GM19395 (cell line): ENCODE results near the gene CAVIN1.
"Not testable (repeated sequence)": the region's sequence is repeated elsewhere in the genome, so short reads cannot be mapped to it uniquely, and the experiment has no call there.

Experiments
- ATAC-seq: cut with Tn5 transposase; IDR thresholded peaks from one replicate; pipeline ENCODE4 v1.9.1; 2021; ENCODE audit warnings: mild to moderate bottlenecking, moderate library complexity; ENCODE audit not compliant: unreplicated experiment

Gene CAVIN1, protein sequence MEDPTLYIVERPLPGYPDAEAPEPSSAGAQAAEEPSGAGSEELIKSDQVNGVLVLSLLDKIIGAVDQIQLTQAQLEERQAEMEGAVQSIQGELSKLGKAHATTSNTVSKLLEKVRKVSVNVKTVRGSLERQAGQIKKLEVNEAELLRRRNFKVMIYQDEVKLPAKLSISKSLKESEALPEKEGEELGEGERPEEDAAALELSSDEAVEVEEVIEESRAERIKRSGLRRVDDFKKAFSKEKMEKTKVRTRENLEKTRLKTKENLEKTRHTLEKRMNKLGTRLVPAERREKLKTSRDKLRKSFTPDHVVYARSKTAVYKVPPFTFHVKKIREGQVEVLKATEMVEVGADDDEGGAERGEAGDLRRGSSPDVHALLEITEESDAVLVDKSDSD

DNA sequence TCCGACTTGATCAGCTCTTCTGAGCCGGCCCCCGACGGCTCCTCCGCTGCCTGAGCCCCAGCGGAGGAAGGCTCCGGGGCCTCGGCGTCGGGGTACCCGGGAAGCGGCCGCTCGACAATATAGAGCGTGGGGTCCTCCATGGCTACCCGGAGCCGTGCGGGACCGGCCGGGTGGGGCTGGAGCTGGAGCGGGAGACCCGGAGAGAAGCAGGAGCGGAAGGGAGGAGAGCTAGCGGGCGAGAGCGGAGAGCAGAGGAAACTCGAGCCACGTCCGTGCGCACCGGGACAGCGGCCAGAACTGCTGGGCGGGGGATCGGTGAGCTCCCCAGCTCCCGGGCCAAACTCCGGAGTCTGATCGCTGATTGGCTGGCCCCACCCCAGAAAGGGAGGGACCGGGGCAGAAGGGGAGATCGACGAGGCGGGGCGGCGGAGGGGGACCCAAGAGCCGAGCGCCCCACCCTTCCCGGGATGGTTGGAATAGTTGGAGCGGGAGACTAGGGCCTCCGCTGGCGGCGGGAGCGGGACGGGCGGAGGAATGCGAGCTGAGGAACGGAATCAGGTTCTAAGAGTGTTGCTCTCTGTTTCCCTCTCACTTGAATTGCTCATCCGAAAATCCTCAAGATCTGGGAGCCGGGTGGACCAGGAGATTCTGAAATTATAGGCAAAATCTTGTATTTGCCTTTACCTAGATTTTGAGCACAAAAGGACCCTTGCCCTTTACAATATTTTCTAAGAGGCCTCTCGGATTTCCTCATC lies at the start of gene CAVIN1:
Gene CAVIN1 (minus strand): TSS at position 299 of the 755 bp plus-strand sequence. CDS start 159 bp downstream, at position 140.
- ATAC-seq: no peak

DNA sequence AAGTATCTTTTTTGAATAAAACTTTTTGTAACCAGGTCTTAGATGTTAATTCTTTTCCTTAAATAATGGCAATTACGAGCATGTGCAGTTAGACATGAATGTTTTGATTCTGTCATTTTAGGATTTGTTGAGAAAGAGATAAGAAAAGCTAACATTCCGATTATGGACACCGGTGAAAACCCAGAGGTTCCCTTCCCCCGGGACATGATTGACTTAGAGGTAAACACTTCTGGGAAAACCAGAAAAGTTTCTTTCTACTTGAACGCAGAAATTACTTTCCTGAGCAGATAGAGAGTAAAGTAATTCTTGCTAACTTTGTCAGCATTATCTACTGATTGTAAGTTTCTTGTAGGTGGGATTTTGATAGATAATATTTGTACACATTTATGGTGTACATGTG lies 44.8 kb upstream of the CAVIN1 start:
- ATAC-seq: no peak

DNA sequence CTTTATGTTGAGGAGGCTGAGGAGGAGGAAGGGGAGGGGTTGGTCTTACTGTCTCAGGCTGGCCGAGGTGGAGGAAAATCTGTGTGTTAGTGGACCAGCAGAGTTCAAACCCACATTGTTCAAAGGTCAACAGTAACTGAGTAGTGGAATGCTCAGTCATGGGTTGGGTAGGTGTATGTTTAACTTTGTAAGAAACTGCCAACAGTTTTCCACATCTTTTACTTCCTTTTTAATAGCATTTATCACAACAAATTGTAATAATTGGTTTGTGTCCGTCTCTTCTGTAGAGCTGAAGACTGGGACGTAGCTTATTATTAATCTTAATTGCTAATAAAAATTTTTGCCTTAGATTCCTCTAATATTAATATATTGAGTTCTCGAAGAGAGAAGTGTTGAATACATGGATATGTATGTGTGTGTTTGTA lies 40.9 kb upstream of the CAVIN1 start:
- no peak for ATAC-seq

DNA sequence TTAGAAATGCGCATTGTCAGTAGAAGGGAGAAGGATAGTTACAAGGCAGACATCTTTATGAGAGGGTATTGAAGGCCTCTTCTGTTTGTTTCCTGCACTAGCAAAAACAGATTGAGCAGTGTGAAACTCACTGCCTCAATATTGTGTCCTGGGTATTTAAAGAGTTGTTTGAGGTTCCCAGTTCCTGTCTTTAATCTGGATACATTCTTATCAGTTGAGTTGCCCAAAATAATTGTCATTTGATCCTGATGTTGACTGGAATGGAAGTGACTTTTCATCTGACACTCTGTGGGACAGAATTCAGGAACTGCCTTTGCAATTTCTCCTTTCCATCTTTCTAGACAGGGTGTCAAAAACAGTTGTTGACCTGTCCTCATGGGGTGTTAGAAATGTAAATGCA lies 37.3 kb upstream of the CAVIN1 start:
- no peak for ATAC-seq

DNA sequence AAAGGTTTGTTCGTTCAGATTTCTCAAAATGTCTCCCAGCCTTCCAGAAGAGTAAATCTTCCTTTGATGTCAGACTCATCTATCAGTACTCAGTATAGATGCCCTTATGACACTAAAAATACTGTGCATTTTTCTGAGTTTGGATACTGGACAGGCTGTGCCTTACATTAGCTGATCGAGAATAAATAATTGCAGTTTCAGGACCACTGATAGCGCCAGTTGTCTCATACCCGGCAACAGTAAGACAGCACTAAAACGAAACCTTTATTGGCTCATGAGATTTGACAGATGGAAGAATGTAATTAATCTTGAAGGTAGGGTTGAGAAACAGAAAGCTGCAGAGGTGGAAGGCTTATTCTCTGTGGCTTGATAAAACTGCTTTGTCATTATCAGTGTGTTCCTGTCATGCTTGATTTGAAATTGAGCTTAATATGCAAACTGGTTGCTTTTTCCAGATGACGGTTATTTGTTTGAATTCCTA lies 36.8 kb upstream of the CAVIN1 start:
- ATAC-seq: no peak

DNA sequence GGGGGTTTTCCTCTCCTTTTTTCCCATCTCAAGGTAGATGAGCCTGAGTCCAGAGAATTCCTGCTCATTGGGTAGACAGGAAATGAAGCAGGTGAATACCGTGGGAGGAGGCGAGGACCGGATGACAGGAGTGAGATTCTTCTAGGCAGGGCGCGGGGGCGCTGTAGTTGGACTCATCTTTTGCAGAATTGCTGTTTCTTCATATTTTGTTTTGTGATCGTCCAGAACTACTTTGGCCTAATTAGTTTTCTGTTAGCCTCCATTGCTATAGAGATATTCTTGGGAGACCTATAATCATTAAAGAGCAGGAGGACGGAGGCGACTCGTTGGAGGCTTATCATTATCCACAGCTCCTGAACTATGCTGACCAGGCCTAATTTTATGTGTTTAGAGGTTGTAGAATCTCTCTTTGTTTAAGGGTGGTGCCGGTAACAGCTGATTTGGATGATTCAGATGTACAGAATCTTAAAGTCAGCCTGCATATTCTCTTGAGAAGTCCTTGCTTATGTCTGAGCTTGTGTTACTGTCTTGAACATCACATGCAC lies 36.3 kb upstream of the CAVIN1 start:
- ATAC-seq: no peak

DNA sequence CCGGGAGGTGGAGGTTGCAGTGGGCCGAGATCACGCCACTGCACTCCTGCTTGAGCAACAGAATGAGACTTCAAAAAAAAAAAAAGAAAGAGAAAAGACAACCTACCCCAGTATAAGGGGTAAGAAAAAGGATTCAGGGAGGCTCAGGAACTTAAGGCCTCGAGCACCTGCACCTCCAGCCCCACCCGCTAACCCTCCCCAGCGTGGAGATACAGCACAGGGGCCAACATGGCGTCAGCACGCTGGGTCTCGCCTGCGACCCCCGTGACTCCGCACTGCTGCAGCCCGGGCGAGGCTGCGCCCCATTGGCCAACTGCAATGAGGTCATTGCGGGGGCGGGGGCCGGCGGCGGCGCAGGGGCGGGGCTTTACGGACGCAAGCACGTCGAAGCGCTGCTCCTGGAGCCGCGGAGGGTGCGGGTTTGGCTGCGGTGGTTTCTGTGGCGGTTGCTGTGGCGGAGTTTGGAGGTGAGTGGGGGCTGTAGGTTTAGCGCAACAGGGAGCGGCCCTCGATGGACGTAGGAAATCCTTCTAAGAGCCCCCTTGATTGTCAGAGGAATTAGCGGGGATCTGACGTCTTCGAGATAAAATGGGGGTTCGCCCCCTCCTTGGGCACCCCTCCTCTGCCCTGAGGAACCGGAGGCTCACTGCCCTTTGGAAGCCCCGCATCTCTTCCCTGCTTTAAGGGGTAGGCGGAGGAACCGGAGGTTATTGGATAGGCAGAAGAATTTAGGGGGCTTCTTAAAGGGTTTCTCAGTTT lies 35.6 kb upstream of the CAVIN1 start, which contains the start of gene ATP6V0A1:
Gene ATP6V0A1 (plus strand): TSS at position 382 of the 759 bp plus-strand sequence. CDS start 2,017 bp downstream, outside the sequence.
- peak; percentile 60 for ATAC-seq

DNA sequence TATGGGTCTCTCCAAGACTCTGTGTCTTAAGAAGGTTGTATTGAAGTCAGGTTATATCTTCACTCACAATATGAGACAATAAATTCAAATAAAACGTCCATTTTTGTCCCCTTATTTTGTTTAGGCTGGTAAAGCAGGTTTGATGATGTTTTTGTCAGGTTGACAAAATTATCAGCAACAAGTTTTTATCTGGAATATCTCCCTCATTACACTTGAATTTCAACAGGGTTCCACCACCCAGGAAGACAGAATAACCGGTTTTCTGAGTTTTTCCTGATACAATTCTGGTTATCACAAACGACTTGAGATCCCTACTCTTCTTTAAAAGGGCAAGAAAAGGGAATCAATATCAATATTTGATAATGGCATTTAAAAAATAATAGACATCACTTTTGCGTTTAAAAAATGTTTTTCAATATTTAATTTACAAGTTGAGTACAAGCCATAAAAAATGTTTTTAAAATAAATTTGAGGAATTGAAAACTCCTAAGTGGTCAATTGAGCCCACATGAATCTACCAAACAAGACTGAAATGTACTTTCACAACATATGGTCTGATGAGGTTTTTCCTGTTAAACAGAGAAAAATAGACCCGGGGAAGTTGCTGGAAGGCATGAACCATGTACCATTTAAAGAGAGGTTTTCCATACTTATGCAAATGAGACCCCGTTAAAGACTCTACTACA lies 34.2 kb upstream of the CAVIN1 start:
- no peak for ATAC-seq

DNA sequence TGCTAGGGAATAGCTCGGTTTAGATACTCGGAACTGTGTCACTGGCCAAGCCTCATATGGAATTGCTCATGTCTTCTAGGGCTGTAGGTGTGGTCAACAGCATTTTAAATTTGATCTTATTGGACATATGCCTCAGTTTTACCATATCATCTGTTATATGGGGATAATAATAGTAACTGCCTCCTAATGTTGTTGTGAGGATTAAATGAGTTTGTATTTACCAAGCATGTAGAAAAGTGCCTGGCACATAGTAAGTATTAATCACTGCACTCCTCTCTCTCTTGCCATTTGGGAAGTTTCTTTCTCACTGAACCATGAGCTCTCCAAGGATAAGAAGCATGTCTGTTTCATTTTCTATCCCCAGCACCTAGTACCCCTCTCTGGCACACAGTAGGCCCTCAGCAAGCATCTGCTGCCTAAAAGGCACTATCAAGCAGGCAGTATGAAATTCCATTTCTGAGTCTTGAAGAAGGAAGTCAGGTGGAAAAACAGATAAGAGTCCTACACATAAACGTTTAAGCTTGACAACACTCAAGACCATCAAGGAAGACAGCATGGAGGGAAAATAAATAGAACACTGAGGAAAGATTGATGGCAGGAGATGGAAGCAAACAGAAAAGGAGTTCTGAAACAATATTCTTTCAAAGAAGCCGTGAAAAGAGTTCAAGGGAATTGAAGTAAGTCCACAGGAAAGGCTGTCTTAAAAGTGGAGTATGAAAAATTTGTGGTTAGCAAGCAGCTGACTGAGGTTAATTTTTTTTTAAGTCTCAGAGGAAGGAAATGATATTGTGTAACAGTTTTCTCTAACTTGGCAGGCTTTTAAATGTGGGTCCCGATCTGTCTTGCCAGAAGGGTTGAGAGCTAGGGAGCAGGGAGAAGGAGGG lies 33.4 kb upstream of the CAVIN1 start:
- no peak for ATAC-seq

DNA sequence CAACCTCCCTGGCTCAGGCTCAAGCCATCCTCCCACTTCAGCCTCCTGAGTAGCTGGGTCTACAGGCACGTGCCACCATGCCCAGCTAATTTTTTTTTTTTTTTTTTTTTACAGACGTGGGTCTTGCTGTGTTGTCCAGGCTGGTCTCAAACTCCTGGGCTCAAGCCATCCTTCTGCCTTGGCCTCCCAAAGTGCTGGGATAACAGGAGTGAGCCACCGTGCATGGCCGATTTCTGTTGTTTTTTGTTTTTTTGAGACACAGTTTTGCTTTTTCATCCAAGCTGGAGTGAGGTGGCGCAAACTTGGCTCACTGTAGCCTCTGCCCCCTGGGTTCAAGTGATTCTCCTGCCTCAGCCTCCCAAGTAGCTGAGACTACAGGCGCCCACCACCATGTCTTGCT lies 31.9 kb upstream of the CAVIN1 start:
- ATAC-seq: not testable (repeated sequence)

DNA sequence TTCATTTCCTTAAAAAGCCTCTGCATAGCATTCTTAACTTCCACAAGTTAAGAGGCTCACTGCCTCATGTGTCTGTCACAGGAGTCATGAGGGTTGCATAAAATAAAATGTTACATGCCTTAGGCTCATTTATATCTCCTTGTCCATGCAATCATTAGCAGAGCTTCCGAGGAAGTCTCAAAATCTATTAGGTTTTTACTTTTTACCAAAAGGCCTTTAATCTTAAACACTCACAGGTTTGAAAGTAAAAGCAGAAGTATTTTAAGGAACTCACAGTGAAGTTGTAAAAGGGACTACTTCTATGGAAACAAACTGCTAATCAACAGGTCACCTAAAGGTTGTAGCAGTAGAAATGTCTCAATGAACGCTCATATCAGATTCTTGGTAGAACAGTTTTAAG lies 30.4 kb upstream of the CAVIN1 start:
- no peak for ATAC-seq

DNA sequence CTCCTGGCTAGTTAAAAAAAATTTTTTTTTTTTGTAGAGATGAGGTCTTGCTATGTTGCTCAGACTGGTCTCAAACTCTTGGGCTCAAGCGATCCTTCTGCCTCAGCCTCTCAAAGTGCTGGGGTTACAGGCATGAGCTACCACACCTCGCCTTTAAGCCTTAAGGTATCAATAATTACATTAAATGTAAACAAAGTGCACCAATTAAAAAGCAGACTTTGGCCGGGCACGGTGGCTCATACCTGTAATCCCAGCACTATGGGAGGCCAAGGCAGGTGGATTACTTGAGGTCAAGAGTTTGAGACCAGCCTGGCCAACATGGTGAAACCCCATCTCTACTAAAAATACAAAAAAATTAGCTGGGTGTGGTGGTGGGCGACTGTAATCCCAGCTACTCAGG lies 28.2 kb upstream of the CAVIN1 start:
- not testable (repeated sequence) for ATAC-seq

DNA sequence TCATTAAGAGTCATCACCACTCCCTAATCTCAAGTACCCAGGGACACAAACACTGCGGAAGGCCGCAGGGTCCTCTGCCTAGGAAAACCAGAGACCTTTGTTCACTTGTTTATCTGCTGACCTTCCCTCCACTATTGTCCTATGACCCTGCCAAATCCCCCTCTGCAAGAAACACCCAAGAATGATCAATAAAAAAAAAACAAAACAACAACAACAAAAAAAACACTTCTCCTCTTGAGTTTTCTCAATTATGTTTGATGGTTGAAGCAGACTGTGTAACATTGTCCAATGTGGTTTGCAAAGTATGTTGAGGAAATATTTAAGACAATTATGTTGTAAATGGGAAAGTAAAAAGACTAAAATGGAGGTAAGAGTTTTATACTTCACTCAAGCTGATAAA lies 26.8 kb upstream of the CAVIN1 start:
- ATAC-seq: not testable (repeated sequence)

DNA sequence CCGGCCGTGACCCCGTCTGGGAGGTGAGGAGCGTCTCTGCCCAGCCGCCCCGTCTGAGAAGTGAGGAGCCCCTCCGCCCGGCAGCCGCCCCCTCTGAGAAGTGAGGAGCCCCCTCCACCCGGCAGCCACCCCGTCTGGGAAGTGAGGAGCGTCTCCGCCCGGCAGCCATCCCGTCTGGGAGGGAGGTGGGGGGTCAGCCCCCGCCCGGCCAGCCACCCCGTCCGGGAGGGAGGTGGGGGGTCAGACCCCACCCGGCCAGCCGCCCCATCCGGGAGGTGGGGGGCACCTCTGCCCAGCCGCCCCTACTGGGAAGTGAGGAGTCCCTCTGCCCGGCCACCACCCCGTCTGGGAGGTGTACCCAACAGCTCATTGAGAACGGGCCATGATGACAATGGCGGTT lies 26.1 kb upstream of the CAVIN1 start:
- ATAC-seq: not testable (repeated sequence)

DNA sequence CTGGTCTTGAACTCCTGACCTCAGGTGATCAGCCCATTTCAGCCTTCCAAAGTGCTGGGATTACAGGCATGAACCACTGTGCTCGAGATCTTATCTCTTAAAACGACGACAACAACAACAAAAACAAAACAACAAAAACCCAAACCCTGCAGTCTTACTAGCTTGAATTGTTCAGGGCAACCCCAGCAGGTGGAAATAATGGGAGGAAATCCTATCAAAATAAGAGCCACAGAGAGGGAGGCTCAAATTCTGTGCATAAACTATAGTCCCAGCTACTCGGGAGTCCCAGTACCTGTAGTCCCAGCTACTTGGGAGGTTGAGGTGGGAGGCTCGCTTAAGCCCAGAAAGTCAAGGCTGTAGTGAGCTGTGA lies 19.1 kb upstream of the CAVIN1 start:
- ATAC-seq: no peak

DNA sequence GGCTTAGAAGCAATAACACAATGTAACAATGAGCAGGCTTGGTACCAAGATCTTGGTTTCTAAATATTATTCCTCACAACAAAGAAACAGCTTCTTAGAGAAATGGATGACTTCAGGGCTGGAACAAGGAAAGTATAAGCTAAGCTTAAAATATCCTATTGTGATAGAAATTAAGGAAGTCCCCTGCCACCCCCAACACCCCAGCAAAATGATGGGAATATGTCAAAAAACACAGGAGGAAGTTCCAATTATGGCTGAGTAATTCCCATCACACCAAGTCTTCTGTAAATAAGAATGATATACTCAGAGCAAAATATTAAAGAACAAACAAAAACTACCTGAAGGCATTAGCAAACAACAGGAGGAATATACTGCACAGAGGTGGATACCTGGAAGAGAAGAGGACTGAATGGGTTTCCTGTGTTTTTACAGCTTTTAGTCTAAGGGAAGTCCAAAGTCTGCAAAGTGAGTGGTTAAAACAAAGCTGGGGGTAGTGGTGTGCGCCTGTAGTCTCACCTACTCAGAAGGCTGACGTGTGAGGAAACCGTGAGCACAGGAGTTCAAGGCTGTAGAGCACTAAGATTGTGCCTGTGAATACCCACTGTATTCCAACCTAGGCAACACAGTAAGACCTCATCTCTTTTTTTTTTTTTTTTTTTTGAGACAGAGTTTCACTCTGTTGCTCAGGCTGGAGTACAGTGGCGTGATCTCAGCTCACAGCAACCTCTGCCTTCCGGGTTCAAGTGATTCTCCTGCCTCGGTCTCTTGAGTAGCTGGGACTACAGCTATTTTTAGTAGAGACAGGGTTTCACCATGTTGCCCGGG lies 18.5 kb upstream of the CAVIN1 start:
- ATAC-seq: no peak

DNA sequence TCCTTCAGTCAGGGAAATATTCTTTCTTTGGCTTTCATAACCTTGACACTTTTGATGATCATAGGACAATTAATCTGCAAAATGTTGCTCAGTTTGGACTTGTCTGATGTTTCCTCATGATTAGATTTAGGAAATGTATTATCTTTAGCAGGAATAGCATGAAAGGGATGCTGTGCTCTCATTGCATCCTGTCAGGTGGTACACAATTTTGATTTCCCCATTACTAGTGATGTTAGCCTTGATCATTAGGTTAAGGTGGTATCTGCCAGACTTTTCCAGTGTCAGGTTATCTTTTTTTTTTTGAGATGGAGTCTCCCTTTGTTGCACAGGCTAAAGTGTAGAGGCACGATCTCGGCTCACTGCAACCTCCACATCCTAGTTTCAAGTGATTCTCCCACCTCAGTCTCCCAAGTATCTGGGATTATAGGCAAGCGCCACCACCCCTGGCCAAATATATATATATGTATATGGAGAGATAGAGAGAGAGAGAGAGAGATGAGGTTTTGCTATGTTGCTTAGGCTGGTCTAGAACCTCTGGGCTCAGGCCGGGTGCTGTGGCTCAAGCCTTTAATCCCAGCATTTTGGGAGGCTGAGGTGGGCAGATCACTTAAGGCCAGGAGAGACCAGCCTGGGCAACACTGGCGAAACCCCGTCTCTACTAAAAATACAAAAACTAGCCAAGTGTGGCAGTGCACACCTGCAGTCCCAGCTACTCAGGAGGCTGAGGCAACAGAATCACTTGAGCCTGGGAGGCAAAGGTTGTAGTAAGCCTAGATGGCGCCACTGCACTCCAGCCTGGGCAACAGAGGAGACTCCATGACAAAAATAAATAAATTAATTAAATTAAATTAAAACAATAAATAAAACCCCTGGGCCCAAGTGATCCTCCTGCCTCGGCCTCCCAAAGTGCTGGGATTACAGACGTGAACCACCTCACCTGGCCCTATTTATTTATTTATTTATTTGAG lies 15.8 kb upstream of the CAVIN1 start:
- no peak for ATAC-seq
